SW480 (cell line): ENCODE results near the gene PMM2.
"Not testable (repeated sequence)": the region's sequence is repeated elsewhere in the genome, so short reads cannot be mapped to it uniquely, and the experiment has no call there.

ENCODE experiments used
- DNase-seq: peaks from one replicate; pipeline ENCODE4 v3.0.0-alpha.2; 2016; ENCODE audit warnings: low spot score

PMM2 gene

DNA sequence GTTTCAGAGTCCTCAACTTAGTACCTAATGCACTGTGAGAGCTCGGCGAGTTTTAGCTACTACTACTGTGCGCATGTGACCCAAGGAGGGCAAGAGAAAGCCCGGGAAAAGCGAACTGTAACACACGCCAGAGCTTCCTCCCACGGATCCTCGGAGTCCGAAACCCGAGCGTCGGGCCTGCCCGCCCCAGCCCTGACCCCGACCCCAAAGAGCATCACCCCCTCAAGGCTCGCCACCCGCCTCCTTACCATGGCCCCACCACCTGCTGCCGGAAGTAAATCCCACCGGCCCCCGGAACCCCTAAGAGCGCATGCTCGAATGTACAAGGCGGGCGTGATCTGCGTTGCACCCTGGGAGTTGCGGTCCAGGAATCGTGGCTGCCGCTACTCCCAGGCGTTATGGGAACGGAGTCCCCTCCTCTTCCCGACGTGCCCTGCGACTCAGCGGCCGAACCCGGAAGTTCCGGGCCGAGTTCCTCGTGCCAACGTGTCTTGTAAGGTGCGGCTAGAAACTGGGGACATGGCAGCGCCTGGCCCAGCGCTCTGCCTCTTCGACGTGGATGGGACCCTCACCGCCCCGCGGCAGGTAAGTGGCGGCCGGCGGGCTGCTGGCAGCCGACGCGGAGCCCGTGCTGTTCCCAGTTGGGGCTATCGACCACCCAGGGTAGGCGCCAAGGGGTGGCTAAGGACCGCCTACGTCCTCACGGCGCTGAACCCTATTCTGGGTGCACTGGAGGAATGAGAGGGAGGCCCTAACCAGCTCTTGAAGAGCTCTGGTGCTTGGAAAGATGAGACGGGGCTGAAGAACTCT lies at the start of gene PMM2, which contains the start of gene TMEM186:
TSS of gene PMM2 (plus strand) at position 476 of the 810 bp plus-strand sequence. CDS start at position 520, 44 bp downstream.
TSS of gene TMEM186 (minus strand) at position 276 of the 810 bp plus-strand sequence. CDS start at position 251, 25 bp downstream.
- DNase-seq, result peak; percentile 96

DNA sequence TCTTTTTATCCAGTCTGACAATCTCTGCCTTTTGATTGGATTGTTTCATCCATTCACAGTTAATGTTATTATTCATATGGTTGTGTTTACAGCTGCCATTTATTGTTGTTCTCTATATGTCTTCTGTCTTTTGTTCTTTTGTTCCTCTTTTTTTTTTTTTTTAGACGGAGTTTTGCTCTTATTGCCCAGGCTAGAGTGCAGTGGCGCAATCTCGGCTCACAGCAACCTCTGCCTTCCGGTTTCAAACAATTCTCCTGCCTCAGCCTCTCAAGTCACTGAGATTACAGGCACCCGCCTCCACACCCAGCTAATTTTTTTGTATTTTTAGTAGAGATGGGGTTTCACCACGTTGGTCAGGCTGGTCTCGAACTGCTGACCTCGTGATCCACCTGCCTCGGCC lies 48.7 kb upstream of the PMM2 start:
- not testable (repeated sequence) for DNase-seq

- DNase-seq, result peak; percentile 52
Measured at GRCh38 chr16:8751481-8752311, 45.9 kb upstream of the PMM2 start.

DNA sequence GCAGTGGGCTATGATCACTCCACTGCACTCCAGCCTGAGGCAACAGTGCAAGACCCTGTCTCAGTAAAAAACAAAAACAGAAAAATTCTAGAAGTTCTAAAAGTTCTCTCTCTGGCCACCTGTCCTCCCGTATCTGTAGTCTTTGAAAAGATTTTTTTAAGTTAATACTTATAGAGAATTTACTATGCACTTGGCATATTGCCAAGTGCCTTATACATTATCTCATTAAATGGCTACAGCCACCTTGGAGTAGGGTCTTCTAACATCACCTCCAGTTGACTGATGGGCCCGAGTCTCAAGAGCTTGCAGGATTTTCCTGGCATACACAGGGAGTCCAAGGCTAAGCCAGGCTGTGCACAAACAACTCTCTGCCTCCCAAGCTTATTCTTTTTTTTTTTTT lies 44.9 kb upstream of the PMM2 start:
- DNase-seq, result no peak

- no peak for DNase-seq
Measured at GRCh38 chr16:8753416-8754054, 44.1 kb upstream of the PMM2 start.

GRCh38 chr16:8756755-8757154 lies 40.9 kb upstream of the PMM2 start:
- no peak for DNase-seq

DNA sequence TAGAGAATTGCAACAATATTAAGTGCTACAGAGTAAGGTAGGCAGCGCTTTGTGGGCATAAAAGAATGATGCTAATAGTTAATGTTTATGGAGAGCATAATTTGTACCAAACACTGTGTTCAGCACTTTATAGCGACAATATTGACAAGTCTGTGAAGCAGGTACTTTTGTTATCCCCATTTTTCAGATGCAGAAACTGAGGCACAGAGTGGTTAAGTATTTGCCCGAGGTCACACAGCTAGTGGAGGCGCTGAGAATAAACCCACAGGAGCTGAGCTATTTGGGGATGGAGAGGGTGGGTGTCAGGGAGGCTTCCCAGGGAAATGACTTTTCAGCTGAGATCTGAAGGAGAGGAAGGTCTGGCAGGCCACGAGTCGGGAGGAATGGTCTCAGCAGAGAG lies 39.6 kb upstream of the PMM2 start:
- DNase-seq, result no peak

DNA sequence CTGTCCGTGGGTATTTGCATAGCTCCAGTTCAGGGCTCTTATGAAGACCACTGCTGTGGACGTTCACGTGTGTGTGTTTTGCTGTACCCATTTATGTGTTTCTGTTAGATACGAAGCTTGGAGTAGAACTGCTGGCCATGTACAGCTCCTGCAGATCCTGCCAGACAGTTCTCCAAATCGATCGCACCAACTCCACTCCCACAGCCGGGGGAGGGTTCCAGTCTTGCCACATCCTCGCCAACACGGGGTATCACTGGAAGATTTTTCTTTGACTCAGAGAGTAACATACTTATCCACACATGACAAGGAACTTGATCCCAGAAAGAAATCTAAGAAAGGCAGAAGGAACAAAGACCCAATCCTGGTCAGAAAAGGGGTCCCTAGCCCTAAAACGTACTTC lies 37.6 kb upstream of the PMM2 start:
- DNase-seq, result no peak

GRCh38 chr16:8761078-8761477 lies 36.6 kb upstream of the PMM2 start:
- DNase-seq, result no peak

GRCh38 chr16:8762254-8762653 lies 35.4 kb upstream of the PMM2 start:
- DNase-seq, result no peak

- DNase-seq, result no peak
Measured at GRCh38 chr16:8763083-8763482, 34.6 kb upstream of the PMM2 start.

- no peak for DNase-seq
Measured at GRCh38 chr16:8763899-8764298, 33.7 kb upstream of the PMM2 start.

- no peak for DNase-seq
Measured at GRCh38 chr16:8764525-8765250, 33.0 kb upstream of the PMM2 start.

DNA sequence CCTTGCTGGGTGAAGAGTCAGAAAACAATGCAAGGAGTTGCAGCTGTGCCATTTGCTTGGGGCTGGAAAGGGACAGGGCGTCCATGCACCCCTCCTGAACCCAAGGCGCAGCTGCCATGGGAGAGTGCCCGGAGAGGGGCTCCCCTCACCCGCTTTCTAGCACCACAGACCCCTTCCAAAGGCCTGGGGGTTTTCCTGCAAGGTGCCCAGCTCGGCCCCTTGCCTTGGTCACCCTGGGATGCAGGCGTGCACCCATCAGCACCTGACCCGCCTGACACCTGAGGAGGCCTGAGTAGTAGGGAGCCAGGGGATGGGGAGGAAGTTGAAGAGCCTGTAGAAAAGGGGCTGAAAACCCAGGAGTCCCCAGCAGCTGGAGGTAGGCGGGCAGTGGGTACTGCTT lies 30.5 kb upstream of the PMM2 start:
- no peak for DNase-seq

DNA sequence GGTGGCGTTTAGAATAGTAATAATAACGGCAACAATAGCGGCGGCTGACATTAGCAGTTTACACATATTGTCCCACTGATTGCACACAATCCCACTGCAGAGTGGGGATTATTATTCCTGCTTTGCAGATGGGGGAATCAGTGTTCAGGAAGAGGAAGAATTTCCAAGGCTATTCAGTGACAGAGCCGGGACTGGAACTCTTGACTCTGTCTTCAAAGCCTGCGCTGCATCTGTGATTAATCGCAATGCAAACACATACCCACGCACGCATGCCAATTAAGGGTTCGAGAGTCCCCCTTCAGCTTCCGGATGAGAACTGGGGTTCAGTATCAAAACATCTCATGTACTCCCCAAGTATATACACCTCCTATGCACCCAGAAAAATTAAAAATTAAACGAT lies 29.4 kb upstream of the PMM2 start:
- no peak for DNase-seq

GRCh38 chr16:8768692-8769091 lies 28.9 kb upstream of the PMM2 start:
- DNase-seq, result no peak

DNA sequence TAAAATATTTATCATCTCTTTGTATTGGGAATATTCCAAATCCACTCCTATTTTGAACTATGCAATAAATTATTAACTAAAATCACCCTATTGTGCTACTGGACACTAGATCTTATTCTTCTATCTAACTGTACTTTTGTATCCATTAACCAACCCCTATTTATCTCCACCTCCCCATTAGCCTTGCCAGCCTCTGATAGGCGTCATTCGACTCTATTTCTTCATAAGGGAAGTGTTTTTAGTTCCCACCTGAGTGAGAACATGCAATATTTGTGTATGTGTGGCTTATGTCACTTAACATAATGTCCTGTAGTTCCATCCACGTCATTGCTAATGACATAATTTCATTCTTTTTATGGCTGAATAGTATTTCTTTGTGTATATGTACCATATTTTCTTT lies 24.1 kb upstream of the PMM2 start:
- DNase-seq, result no peak

- DNase-seq, result no peak
Measured at GRCh38 chr16:8774208-8774607, 23.4 kb upstream of the PMM2 start.

GRCh38 chr16:8775359-8775758 lies 22.3 kb upstream of the PMM2 start:
- DNase-seq, result no peak

GRCh38 chr16:8776129-8776584 lies 21.5 kb upstream of the PMM2 start:
- no peak for DNase-seq

DNA sequence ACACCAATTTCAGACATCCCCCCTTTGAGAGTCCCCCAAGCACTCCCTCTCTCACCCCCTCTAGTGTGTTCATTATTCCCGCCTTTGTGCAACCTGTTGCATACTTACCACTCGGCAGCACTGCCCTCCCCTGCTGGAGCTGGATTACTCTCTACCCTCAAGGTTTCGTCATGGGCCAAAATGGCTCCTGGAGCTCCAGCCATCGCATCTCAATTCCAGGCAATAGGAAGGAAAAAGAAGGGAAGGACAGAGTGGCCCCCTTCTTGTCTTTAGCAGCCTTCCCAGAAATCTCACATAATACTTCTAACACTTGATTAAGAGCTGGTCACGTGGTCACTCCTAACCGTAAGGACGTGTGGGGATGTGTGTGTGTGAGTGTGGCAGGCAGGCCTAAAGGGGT lies 20.4 kb upstream of the PMM2 start:
- DNase-seq, result no peak

DNA sequence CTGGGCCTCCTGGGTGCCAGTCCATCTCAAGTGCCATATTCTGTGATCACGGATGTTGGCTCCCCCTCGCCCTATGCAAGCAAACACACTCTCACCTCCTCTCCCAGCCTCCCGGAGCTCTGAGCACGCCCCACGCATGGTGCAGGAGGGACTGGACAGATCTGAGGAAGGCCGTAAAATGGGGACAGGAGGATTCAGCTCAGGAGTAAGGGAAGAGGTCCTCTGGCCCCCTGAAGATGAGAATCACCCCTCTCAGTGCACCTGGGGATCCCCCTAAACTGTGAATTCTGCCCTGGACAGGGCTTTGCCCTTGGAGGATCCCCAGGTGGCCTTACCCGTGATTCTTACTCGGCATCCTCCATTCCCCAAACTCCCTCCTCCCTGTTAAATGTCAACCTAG lies 15.8 kb upstream of the PMM2 start:
- no peak for DNase-seq
